HUES48 (cell line): ENCODE results near the gene RGS8.

ENCODE experiments used
- H3K27ac ChIP-seq: one replicate; pipeline ENCODE4 v1.7.0; 2013; ENCODE audit warnings: low read depth, low read length, inconsistent platforms
- H3K27me3 ChIP-seq: 2 replicates; pipeline ENCODE4 v1.6.1; 2013; ENCODE audit warnings: mild to moderate bottlenecking, low read length; ENCODE audit not compliant: control insufficient read depth, insufficient read depth
- H3K36me3 ChIP-seq: 2 replicates; pipeline ENCODE4 v1.6.1; 2013; ENCODE audit warnings: low read length; ENCODE audit not compliant: control insufficient read depth, insufficient read depth
- H3K4me1 ChIP-seq: 2 replicates; pipeline ENCODE4 v1.6.1; 2013; ENCODE audit warnings: mild to moderate bottlenecking, low read length; ENCODE audit not compliant: control insufficient read depth, insufficient read depth
- H3K4me3 ChIP-seq: 2 replicates; pipeline ENCODE4 v1.5.1; 2013; ENCODE audit warnings: mild to moderate bottlenecking, low read depth, low read length
- H3K9ac ChIP-seq: 2 replicates; pipeline ENCODE4 v1.6.1; 2013; ENCODE audit warnings: mild to moderate bottlenecking, low read depth, low read length, moderate library complexity
- H3K9me3 ChIP-seq: 2 replicates; pipeline ENCODE4 v1.6.1; 2013; ENCODE audit warnings: low read length; ENCODE audit not compliant: control insufficient read depth, insufficient read depth

Gene RGS8

DNA sequence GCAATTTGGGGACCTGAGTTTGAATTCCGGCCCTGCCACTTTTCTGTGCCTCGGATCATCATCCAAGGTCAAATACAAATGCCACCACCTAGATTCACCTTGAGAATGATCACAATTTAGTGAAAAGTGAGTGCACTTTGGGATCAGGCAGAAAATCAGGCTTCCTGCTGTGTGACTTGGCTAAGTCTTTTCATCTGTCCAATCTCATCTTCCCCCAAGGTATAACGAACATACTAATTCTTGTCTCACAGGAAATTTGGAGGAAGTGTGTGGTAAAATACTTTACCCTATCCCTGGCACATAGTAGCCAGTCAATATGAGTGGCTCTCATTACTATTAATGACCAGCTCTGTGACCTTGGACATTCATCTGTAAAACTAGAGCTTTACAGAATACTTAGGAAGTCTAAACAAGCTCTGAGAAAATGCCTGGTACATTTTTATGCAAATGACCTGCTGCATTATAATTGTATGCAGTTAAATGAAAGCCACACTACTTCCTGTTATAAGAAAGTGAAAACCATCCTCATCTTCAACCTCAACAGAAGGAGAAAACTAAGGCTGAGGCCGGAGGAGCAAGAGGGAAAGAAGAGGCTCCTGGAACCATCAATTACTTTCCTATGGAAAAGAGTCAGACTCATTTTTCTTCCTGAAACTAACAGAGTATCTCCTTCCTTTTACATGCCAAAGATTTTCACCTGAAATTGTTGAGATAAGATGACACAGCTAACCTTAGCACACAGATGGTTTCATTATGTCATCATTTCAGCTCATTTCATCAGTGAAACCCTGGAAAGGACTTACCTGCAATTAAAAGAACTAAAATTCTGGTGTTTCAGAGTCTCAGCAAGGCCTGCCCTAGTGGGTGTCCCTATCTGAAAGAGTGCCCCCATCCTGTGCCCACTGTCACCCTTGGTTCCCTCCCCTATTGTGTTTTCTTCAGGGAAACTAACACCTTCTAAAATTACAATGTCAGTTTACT is 32.6 kb upstream of the RGS8 start:
- Histone ChIP-seq H3K4me3 (no peak overlapping the region), H3K9ac (no peak overlapping the region), H3K4me1 (peaks cover 11% of the 10 kb centered on the region), H3K27me3 (no peaks in the 10 kb centered on the region), H3K9me3 (no peaks in the 10 kb centered on the region), H3K36me3 (no peaks in the 10 kb centered on the region), H3K27ac (no peak overlapping the region)

DNA sequence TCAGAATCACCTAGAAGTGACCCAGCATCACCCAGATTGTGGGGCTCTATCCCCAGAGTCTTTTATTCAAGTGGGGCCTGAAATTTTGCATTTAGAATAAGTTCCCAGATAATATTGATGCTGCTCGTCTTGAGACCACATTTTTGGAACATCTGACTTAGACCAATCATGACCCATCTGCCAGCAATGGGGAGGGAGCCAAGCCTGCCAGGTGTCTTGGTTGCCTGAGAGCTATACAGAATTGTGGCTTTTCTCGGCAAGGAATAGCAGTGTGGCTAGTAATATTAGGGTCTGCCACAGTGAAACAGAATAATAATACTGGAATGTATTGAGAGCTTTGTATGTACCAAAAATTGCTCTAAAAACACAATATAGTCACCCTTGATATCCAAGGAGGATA is 31.1 kb upstream of the RGS8 start:
- H3K4me3 ChIP-seq, result no peak overlapping the region
- no peak overlapping the region for H3K27ac ChIP-seq
- peaks cover 11% of the 10 kb centered on the region for H3K4me1 ChIP-seq
- H3K9ac ChIP-seq, result no peak overlapping the region
- H3K9me3 ChIP-seq, result no peaks in the 10 kb centered on the region
- H3K27me3 ChIP-seq, result no peaks in the 10 kb centered on the region
- H3K36me3 ChIP-seq, result no peaks in the 10 kb centered on the region

DNA sequence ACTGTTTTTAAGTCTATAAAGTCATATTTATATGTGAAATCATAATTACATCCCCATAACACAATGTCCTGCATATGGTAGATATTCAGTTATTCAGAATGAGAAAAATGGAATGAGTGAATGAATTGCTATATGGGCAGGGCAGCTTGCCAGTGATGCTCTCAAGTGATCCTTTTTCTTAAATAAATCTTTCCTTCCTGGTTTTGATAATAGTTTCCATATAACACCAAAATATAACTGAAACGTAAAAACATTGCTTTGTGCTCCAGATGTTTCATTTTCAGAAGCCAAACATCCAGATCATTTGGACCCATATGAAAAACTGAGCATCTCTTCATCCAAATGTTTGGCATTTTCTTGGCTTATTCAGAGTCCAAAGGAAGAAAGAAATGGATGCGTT is 30.2 kb upstream of the RGS8 start:
- no peaks in the 10 kb centered on the region for H3K9me3 ChIP-seq
- H3K4me1 ChIP-seq, result peaks cover 11% of the 10 kb centered on the region
- H3K9ac ChIP-seq, result no peak overlapping the region

DNA sequence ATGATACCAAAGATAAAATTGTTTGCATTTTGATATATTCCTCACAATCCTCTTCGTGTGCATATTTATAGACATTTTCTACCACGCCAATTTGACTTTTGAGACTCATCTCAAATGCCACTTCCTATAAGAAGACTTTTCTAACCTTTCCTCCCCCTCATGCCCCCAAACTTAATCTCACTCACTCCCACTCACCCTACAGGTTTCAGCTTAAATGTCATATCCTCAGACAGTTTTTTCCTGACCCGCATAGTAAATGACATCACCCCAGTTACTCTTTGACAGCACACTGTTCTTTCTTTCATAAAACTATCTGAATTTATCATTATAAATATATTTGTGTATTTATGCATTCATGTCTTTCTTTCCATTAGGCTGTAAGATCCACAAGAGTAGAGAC is 29.6 kb upstream of the RGS8 start:
- Histone ChIP-seq H3K9me3 (no peaks in the 10 kb centered on the region), H3K9ac (no peak overlapping the region), H3K36me3 (no peaks in the 10 kb centered on the region), H3K27me3 (no peaks in the 10 kb centered on the region), H3K4me1 (peaks cover 11% of the 10 kb centered on the region), H3K27ac (no peak overlapping the region), H3K4me3 (no peak overlapping the region)

More for the DNA sequence above, 30.2 kb upstream of the RGS8 start:
- Histone ChIP-seq H3K27me3 (no peaks in the 10 kb centered on the region), H3K27ac (no peak overlapping the region), H3K36me3 (no peaks in the 10 kb centered on the region), H3K4me3 (no peak overlapping the region)

DNA sequence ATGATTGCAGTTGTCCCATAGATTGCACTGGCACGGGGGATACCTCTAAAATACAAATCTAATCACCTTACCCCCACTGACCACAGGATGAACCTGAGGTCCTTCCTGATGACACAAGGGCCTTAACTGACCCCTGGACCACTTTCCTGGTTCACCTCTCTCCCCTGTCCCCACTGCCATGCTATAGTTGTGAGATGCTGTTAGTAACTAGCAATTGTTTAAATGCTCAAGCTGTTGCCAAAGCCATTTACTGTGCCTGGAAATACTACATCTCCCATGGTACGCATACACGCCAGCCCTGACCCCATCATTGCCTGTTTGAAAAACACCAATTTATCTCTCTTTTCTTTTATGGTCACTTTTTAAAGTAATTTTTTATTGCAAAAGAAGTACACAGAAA is 29.1 kb upstream of the RGS8 start:
- no peaks in the 10 kb centered on the region for H3K36me3 ChIP-seq
- H3K27ac ChIP-seq, result no peak overlapping the region
- no peak overlapping the region for H3K4me3 ChIP-seq
- peaks cover 11% of the 10 kb centered on the region for H3K4me1 ChIP-seq
- no peak overlapping the region for H3K9ac ChIP-seq
- H3K9me3 ChIP-seq, result no peaks in the 10 kb centered on the region
- no peaks in the 10 kb centered on the region for H3K27me3 ChIP-seq

DNA sequence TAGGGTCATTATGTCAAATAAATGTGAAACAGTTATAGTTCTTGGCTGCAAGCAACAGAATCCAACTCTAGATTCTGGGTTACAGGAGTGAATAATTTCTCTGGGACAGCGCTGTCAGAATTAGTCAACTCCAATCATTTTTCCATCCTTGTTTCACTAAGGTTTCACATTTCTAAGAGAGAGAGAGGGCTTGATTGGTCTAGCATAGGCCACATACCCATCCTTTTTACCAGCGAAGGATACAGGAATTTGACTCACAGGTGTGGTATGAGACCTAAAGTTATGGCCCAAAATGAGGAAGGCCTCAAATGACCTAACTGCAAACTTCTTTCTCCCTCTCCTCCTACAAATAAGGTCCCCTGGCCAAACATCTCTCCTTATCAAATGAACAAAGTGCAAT is 25.5 kb upstream of the RGS8 start:
- H3K4me1 ChIP-seq, result no peaks in the 10 kb centered on the region
- H3K27me3 ChIP-seq, result no peaks in the 10 kb centered on the region
- H3K9me3 ChIP-seq, result no peaks in the 10 kb centered on the region
- no peak overlapping the region for H3K4me3 ChIP-seq
- H3K9ac ChIP-seq, result no peak overlapping the region
- H3K36me3 ChIP-seq, result no peaks in the 10 kb centered on the region
- H3K27ac ChIP-seq, result no peak overlapping the region

DNA sequence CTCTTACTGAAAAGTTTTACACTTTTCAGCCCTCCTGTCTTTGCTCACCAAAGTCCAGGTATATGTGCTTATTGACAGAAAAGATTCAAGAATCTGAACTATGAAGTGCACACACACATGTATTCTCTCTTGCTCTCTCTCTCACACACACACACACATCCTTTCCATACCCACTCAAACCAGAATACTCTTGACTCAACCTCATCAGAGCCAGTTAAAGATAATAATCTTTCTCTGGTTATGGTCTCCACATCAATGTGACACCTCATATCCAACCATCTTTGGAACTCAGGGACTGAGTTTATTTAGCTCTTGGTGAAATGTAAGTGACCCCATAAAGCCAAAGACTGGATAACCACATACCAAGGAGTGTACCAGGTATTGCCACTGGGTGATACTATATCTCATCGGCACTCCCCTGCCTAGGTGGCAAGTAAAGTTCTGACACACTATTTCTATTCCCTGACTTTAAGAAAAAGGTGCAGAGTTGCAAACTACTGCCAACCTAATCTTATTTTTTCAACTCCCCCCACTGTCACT is 24.9 kb upstream of the RGS8 start:
- Histone ChIP-seq H3K9ac (no peak overlapping the region), H3K27me3 (no peaks in the 10 kb centered on the region), H3K27ac (no peak overlapping the region), H3K36me3 (no peaks in the 10 kb centered on the region), H3K4me1 (no peaks in the 10 kb centered on the region), H3K4me3 (no peak overlapping the region), H3K9me3 (no peaks in the 10 kb centered on the region)

DNA sequence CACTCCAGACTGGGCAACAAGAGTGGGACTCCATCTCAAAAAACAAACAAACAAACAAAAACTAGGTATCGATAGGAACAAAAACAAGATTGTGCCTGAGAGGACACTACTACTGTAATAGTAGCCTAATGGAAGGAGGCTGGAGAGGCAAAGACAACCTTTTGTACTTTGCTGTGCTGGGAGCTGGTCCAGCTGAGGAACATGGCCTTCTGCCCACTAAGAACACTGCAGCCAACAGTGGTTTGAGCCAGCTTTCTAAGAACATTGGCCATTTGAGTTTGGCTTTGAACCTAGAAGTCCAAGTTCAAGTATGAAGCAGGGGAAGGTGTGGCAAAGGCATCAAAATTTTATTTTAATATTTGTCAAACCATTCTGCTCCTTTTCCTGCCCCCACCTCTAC is 22.7 kb upstream of the RGS8 start:
- no peak overlapping the region for H3K9ac ChIP-seq
- H3K27me3 ChIP-seq, result no peaks in the 10 kb centered on the region
- no peak overlapping the region for H3K4me3 ChIP-seq
- H3K9me3 ChIP-seq, result no peaks in the 10 kb centered on the region
- H3K27ac ChIP-seq, result no peak overlapping the region
- H3K36me3 ChIP-seq, result no peaks in the 10 kb centered on the region
- peaks cover 17% of the 10 kb centered on the region for H3K4me1 ChIP-seq

DNA sequence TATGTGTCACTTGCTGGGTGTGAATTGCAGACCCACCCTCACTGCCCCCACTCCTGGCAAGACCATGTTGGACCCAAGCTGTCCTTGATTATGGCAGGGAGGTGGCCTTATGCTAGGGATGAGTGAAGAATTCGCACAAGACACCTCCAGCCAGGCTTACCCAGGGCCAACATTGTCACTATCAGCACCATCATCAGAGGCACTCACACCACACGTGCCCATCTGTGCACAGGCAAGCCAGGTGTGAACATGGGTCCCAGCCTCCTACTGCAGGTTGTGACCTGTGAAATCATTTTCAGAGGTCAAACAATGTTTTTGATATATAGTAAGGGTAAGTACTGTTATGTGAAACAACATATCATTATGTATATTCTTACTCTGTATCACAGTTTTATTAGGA is 20.3 kb upstream of the RGS8 start:
- Histone ChIP-seq H3K27ac (no peak overlapping the region), H3K9ac (no peak overlapping the region), H3K4me3 (no peak overlapping the region), H3K36me3 (no peaks in the 10 kb centered on the region), H3K27me3 (no peaks in the 10 kb centered on the region), H3K4me1 (peaks cover 27% of the 10 kb centered on the region), H3K9me3 (no peaks in the 10 kb centered on the region)

DNA sequence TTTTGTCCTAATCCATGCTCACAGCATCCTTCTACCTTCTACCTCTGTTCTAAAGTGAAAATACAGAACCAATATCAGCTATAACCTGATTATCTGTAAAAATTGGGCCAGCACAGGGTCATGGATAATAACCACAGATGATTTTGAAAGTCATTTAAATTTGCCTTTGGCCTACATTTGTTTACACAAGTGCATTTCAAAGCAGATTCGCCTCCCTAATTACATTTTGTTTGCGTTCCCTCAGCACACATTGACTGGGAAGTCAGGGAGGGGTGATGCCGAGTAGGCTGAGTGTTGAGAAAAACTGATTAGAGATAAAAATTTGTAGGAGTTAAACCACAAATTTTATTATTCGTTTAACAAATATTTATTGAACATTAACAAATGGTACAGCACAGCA is 19.2 kb upstream of the RGS8 start:
- Histone ChIP-seq H3K27me3 (no peaks in the 10 kb centered on the region), H3K36me3 (no peaks in the 10 kb centered on the region), H3K4me3 (no peak overlapping the region), H3K9ac (no peak overlapping the region), H3K4me1 (peaks cover 38% of the 10 kb centered on the region), H3K9me3 (no peaks in the 10 kb centered on the region), H3K27ac (peak overlapping the region; percentile 65)

DNA sequence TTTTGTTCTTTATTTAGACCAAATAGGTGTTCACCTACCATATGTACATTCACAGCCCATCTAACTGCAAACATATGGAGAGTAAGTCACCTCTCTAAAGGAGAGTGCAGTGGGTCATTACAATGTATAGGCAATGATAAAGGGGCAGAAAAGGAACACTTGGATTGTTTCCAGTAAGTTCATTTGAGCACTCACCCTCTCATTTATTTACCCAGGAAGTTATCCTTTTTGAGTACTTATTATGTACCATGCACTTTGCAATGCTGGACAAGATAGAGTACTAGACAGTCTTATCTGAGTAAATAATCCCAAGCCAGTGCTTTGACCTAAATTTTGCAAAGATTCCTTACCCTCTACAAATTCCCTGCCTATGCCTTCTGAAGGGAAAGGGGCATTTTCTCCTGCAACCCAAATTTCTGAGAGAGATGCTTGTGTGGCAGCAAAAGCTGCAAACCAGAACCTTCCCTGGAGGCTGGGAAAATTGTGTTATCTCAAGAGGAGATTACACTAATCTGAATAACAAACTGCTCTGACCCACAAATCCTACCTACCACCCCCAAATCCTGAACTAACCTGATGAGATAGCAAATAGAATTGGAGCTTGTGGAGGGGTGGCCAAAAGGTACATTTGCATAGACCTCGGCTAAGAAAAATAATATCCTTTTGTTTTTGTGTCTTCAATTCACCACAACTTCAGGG is 18.6 kb upstream of the RGS8 start:
- H3K9me3 ChIP-seq, result no peaks in the 10 kb centered on the region

More for the DNA sequence above, 18.6 kb upstream of the RGS8 start:
- Histone ChIP-seq H3K27me3 (no peaks in the 10 kb centered on the region), H3K4me1 (peaks cover 43% of the 10 kb centered on the region), H3K4me3 (no peak overlapping the region), H3K36me3 (no peaks in the 10 kb centered on the region), H3K9ac (no peak overlapping the region), H3K27ac (peak overlapping the region; percentile 65)
